GM19238 (cell line): ENCODE measurements around the gene EIF3K.
A peak's percentile ranks its signal among the peaks of the same experiment; 100 is the strongest.

Experiments used
- DNase-seq: peaks from one replicate; pipeline ENCODE4 v3.0.0; 2011; ENCODE audit warnings: low spot score; ENCODE audit not compliant: insufficient read length

The EIF3K gene

GRCh38 chr19:38665950-38666662, 47.1 kb downstream of the EIF3K start:
- no peak for DNase-seq

GRCh38 chr19:38666663-38667511, 47.9 kb downstream of the EIF3K start:
- peak; percentile 56 for DNase-seq

- no peak for DNase-seq
These were observed 48.7 kb downstream of the EIF3K start for GRCh38 chr19:38667661-38668171.

GRCh38 chr19:38669552-38669951, 50.6 kb downstream of the EIF3K start:
- DNase-seq = no peak

- DNase-seq = no peak
These were observed 52.0 kb downstream of the EIF3K start for GRCh38 chr19:38670921-38671398.

- DNase-seq = no peak
These were observed 52.7 kb downstream of the EIF3K start for GRCh38 chr19:38671654-38672053.

- DNase-seq = no peak
These were observed 54.0 kb downstream of the EIF3K start for GRCh38 chr19:38673030-38673429.

GRCh38 chr19:38674388-38675171, 55.6 kb downstream of the EIF3K start:
- no peak for DNase-seq

GRCh38 chr19:38675611-38676010, 56.6 kb downstream of the EIF3K start:
- no peak for DNase-seq

GRCh38 chr19:38676023-38676877, 57.3 kb downstream of the EIF3K start:
- no peak for DNase-seq

GRCh38 chr19:38676878-38677646, 58.1 kb downstream of the EIF3K start:
- no peak for DNase-seq

GRCh38 chr19:38678217-38678890, 59.4 kb downstream of the EIF3K start:
- no peak for DNase-seq

GRCh38 chr19:38678891-38679494, 60.0 kb downstream of the EIF3K start:
- no peak for DNase-seq

- DNase-seq = no peak
These were observed 60.9 kb downstream of the EIF3K start for GRCh38 chr19:38679839-38680238.

- DNase-seq = no peak
These were observed 63.3 kb downstream of the EIF3K start for GRCh38 chr19:38682195-38682867.

- no peak for DNase-seq
These were observed 63.9 kb downstream of the EIF3K start for GRCh38 chr19:38682872-38683392.

GRCh38 chr19:38683393-38684077, 64.5 kb downstream of the EIF3K start:
- no peak for DNase-seq
